Mammary epithelial cell (primary cell): ENCODE results near the gene TRPM2.

Source experiments
- EZH2 ChIP-seq: IDR thresholded peaks from 2 replicates; pipeline ENCODE4 v1.6.1; 2012; ENCODE audit warnings: low read length, inconsistent platforms, borderline replicate concordance
- TF ChIP-seq, protein P1 (sequence below), 2 donors: IDR thresholded peaks in 1 of 2; conservative IDR thresholded peaks in 1 of 2; 2 replicates each; pipeline ENCODE4 v1.5.1; 2011 to 2012; ENCODE audit warnings: inconsistent platforms in 2 of 2, low read length in 2 of 2, mild to moderate bottlenecking in 2 of 2, control low read depth in 1 of 2, low read depth in 1 of 2; ENCODE audit not compliant: insufficient read depth in 1 of 2; ENCODE audit errors: extremely low read depth in 1 of 2

DNA sequence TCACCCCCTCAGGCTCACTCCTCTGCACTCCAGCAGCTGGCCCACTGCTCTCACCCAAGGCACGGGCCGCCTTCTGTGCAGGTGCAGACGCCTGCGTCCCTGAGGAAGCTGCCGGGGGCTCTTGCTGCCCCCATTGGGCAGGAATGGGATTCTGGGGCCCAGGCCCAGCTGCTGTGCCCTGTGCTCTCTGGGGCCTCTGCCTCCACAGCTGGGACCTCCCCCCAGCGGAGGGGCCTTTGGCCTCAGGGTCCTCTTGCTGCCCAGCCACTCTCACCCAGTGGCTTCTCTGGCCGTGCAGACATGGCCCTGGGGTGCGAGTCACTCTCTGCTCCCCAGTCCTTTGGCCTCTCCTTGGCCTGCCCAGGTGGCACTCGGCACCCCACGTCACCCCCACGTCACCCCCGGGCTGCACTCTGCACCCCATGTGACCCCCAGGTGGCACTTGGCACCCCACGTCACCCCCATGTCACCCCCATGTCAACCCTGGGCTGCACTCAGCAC, 82.7 kb downstream of the TRPM2 start:
- TF ChIP-seq, protein P1, sequence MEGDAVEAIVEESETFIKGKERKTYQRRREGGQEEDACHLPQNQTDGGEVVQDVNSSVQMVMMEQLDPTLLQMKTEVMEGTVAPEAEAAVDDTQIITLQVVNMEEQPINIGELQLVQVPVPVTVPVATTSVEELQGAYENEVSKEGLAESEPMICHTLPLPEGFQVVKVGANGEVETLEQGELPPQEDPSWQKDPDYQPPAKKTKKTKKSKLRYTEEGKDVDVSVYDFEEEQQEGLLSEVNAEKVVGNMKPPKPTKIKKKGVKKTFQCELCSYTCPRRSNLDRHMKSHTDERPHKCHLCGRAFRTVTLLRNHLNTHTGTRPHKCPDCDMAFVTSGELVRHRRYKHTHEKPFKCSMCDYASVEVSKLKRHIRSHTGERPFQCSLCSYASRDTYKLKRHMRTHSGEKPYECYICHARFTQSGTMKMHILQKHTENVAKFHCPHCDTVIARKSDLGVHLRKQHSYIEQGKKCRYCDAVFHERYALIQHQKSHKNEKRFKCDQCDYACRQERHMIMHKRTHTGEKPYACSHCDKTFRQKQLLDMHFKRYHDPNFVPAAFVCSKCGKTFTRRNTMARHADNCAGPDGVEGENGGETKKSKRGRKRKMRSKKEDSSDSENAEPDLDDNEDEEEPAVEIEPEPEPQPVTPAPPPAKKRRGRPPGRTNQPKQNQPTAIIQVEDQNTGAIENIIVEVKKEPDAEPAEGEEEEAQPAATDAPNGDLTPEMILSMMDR (conservative IDR thresholded peaks at IDR 0.05 in 1 of 2, IDR thresholded peaks at IDR 0.05 in 1 of 2; ENCODE audit: extremely low read depth in 1 of 2, insufficient read depth in 1 of 2, low read depth in 1 of 2, low read length in 2 of 2) = no peak
- TF ChIP-seq EZH2 = no peak
